ENCODE measurements around the gene CLN5. TPM values are rescaled to one million over a fixed set of nuclear protein-coding genes. Genes with fewer than 3 reads are reported as not detected.

CLN5 gene
- total RNA-seq, 1 experiment from 2014 or later: 21.4 TPM

- H3K27me3 ChIP-seq (ENCODE audit: control insufficient read depth, insufficient read depth, low read length): no peaks in the 10 kb centered on the region
- ATAC-seq: no peak
- H3K4me3 ChIP-seq (ENCODE audit: low read depth in 2 of 2, low read length in 2 of 2): no peak overlapping the region
- H3K36me3 ChIP-seq (ENCODE audit: control insufficient read depth, insufficient read depth, low read length): no peaks in the 10 kb centered on the region
- intact Hi-C loops (cut with micrococcal nuclease; ENCODE audit: unreplicated experiment) (no loop called here), in situ Hi-C loops (cut with HindIII; ENCODE audit: low pct_unique_long_range_greater_than_20kb, low sequenced_read_pairs) (no loop called here)
- BruUV-seq (replicated peaks): no TSS peak
- no peak overlapping the region for H3K27ac ChIP-seq (ENCODE audit: low read length)
- H3K9me3 ChIP-seq (ENCODE audit: control insufficient read depth, insufficient read depth, low read depth, low read length): no peaks in the 10 kb centered on the region
- ChIA-PET POLR2A (no interaction called here), CTCF (no interaction called here)
- TF ChIP-seq POLR2AphosphoS5 (IDR thresholded peaks at IDR 0.05; ENCODE audit: low read depth, low read length) (no peak), TCF7L2 (IDR thresholded peaks at IDR 0.05; ENCODE audit: low read depth, low read length) (no peak), CTCF (IDR thresholded peaks at IDR 0.05) (no peak), REST (IDR thresholded peaks at IDR 0.05; ENCODE audit: insufficient read depth in 1 of 2, low read depth in 2 of 2, low read length in 1 of 2) (no peak), SIN3A (IDR thresholded peaks at IDR 0.05; ENCODE audit: borderline replicate concordance, insufficient read depth, low read depth, low read length) (no peak)
- DNase-seq (ENCODE audit: low read depth, low spot score): no peak
- H3K4me1 ChIP-seq (ENCODE audit: control insufficient read depth, insufficient read depth, low read length): no peaks in the 10 kb centered on the region
Measured at GRCh38 chr13:76976490-76976889, 15.4 kb upstream of the CLN5 start.

- H3K4me3 ChIP-seq (ENCODE audit: low read depth in 2 of 2, low read length in 2 of 2): no peak overlapping the region
- no peaks in the 10 kb centered on the region for H3K4me1 ChIP-seq (ENCODE audit: control insufficient read depth, insufficient read depth, low read length)
- no peak overlapping the region for H3K27ac ChIP-seq (ENCODE audit: low read length)
- no TSS peak for BruUV-seq (replicated peaks)
- TF ChIP-seq SIN3A (IDR thresholded peaks at IDR 0.05; ENCODE audit: borderline replicate concordance, insufficient read depth, low read depth, low read length) (no peak), CTCF (IDR thresholded peaks at IDR 0.05) (no peak)
- intact Hi-C loops (cut with micrococcal nuclease; ENCODE audit: unreplicated experiment): no loop called here
- POLR2A ChIA-PET: no interaction called here
- DNase-seq (ENCODE audit: low read depth, low spot score) (no peak), ATAC-seq (no peak)
- no peaks in the 10 kb centered on the region for H3K27me3 ChIP-seq (ENCODE audit: control insufficient read depth, insufficient read depth, low read length)
- H3K9me3 ChIP-seq (ENCODE audit: control insufficient read depth, insufficient read depth, low read depth, low read length): no peaks in the 10 kb centered on the region
- in situ Hi-C loops (cut with HindIII; ENCODE audit: low pct_unique_long_range_greater_than_20kb, low sequenced_read_pairs): no loop called here
- no peaks in the 10 kb centered on the region for H3K36me3 ChIP-seq (ENCODE audit: control insufficient read depth, insufficient read depth, low read length)
- CTCF ChIA-PET: no interaction called here
Measured at GRCh38 chr13:76976929-76977328, 15.0 kb upstream of the CLN5 start.
